Neural cell (in vitro differentiated cells): Measurements from ENCODE around the gene ZFYVE28. TPM values are rescaled to one million over a fixed set of nuclear protein-coding genes. Genes with fewer than 3 reads are reported as not detected.

Experiments used
- H2AFZ ChIP-seq: fragments of 200-600, 300-800 bp; sonication (generic), shearing (Covaris generic); 2 replicates; pipeline ENCODE4 v1.6.0; 2014; ENCODE audit warnings: low read depth, mild to moderate bottlenecking, antibody characterized with exemption, low read length, moderate library complexity
- H3F3A ChIP-seq: fragments of 200-600 bp; shearing (Covaris generic); 2 replicates; pipeline ENCODE4 v1.6.1; 2016; ENCODE audit warnings: mild to moderate bottlenecking, moderate library complexity, mixed read lengths, antibody characterized with exemption, low read length; ENCODE audit not compliant: insufficient read depth, poor library complexity, severe bottlenecking
- H3K27ac ChIP-seq: fragments of 200-600, 300-800 bp; sonication (generic), shearing (Covaris generic); 2 replicates; pipeline ENCODE4 v1.5.1; 2014; ENCODE audit warnings: mild to moderate bottlenecking, low read length, moderate library complexity
- H3K27me3 ChIP-seq: fragments of 300-800, 200-600 bp; sonication (generic), shearing (Covaris generic); 2 replicates; pipeline ENCODE4 v1.6.0; 2014; ENCODE audit warnings: mild to moderate bottlenecking, low read depth, low read length, moderate library complexity; ENCODE audit not compliant: insufficient read depth
- H3K36me3 ChIP-seq: fragments of 300-800, 200-600 bp; sonication (generic), shearing (Covaris generic); 2 replicates; pipeline ENCODE4 v1.5.1; 2014; ENCODE audit warnings: mild to moderate bottlenecking, antibody characterized with exemption, low read length, moderate library complexity; ENCODE audit not compliant: insufficient read depth
- H3K4me2 ChIP-seq: fragments of 300-800, 200-600 bp; sonication (generic), shearing (Covaris generic); 2 replicates; pipeline ENCODE4 v1.6.0; 2014; ENCODE audit warnings: mild to moderate bottlenecking, low read length
- H3K4me3 ChIP-seq: fragments of 300-800, 200-600 bp; sonication (generic), shearing (Covaris generic); 2 replicates; pipeline ENCODE4 v1.5.1; 2014; ENCODE audit warnings: mild to moderate bottlenecking, low read length, moderate library complexity
- H3K79me2 ChIP-seq: fragments of 200-600 bp; shearing (Covaris generic); replicated peaks from 2 replicates; pipeline ENCODE4 v1.6.0; 2014; ENCODE audit warnings: mild to moderate bottlenecking, low read length, moderate library complexity; ENCODE audit not compliant: insufficient read depth
- H3K9ac ChIP-seq: fragments of 300-800, 200-600 bp; sonication (generic), shearing (Covaris generic); 2 replicates; pipeline ENCODE4 v1.6.1; 2016; ENCODE audit warnings: mild to moderate bottlenecking, low read length, mixed read lengths
- H3K9me2 ChIP-seq: fragments of 200-600 bp; shearing (Covaris generic); 2 replicates; pipeline ENCODE4 v1.6.1; 2016; ENCODE audit warnings: mild to moderate bottlenecking, low read length, mixed read lengths; ENCODE audit not compliant: insufficient read depth
- H3K9me3 ChIP-seq: fragments of 200-600, 300-800 bp; sonication (generic), shearing (Covaris generic); 2 replicates; pipeline ENCODE4 v1.6.1; 2016; ENCODE audit warnings: mild to moderate bottlenecking, mixed run types, low read length, moderate library complexity, mixed read lengths
- H4K20me1 ChIP-seq: fragments of 200-600 bp; shearing (Covaris generic); 2 replicates; pipeline ENCODE4 v1.6.1; 2016; ENCODE audit warnings: mild to moderate bottlenecking, mixed run types; ENCODE audit not compliant: insufficient read depth
- EP300 ChIP-seq: fragments of 450-650 bp; conservative IDR thresholded peaks from 2 replicates; pipeline ENCODE4 v1.6.1; 2014; ENCODE audit warnings: antibody characterized with exemption, mild to moderate bottlenecking, moderate library complexity; ENCODE audit not compliant: poor library complexity, severe bottlenecking
- EZH2 ChIP-seq: fragments of 200-600, 300-800 bp; shearing (Covaris generic), sonication (generic); IDR thresholded peaks from 2 replicates; pipeline ENCODE4 v1.6.1; 2014; ENCODE audit warnings: antibody characterized with exemption, low read length, borderline replicate concordance, mild to moderate bottlenecking; ENCODE audit not compliant: insufficient read depth, poor library complexity, severe bottlenecking
- POLR2AphosphoS5 ChIP-seq: IDR thresholded peaks from 2 replicates; pipeline ENCODE4 v1.6.1; 2012
- RAD21 ChIP-seq: fragments of 450-650 bp; conservative IDR thresholded peaks from 2 replicates; pipeline ENCODE4 v1.6.1; 2014; ENCODE audit warnings: antibody characterized with exemption, mild to moderate bottlenecking, moderate library complexity
- REST ChIP-seq: IDR thresholded peaks from 2 replicates; pipeline ENCODE4 v1.6.1; 2012; ENCODE audit warnings: borderline replicate concordance
- SMC3 ChIP-seq: fragments of 450-650 bp; conservative IDR thresholded peaks from 2 replicates; pipeline ENCODE4 v1.6.1; 2014; ENCODE audit warnings: antibody characterized with exemption, mild to moderate bottlenecking, moderate library complexity; ENCODE audit not compliant: poor library complexity
- TAF1 ChIP-seq: IDR thresholded peaks from 2 replicates; pipeline ENCODE4 v1.6.1; 2012; ENCODE audit warnings: low read depth
- polyA plus RNA-seq: library from polyadenylated mRNA; depleted of rRNA; stranded (reverse); fragments of >200 nt; gene quantifications from 2 replicates; pipeline ENCODE4 v1.2.3, GENCODE V29; 2014

The ZFYVE28 gene
- polyA plus RNA-seq, 1 donor from 2014 or later: 2.4 TPM

- Histone ChIP-seq H3K79me2 (no peaks in the 10 kb centered on the region), H3K9ac (no peak overlapping the region), H3K36me3 (no peaks in the 10 kb centered on the region), H3K9me3 (no peaks in the 10 kb centered on the region), H3F3A (no peaks in the 10 kb centered on the region), H3K9me2 (no peaks in the 10 kb centered on the region), H2AFZ (no peak overlapping the region), H3K27ac (no peak overlapping the region), H4K20me1 (no peaks in the 10 kb centered on the region), H3K4me2 (no peak overlapping the region), H3K27me3 (no peaks in the 10 kb centered on the region), H3K4me3 (no peak overlapping the region)
- no peak for TF ChIP-seq TAF1
- TF ChIP-seq EP300: no peak
- TF ChIP-seq POLR2AphosphoS5: no peak
- TF ChIP-seq EZH2: no peak
Measured at GRCh38 chr4:2331043-2331420, 87.4 kb downstream of the ZFYVE28 start.

GRCh38 chr4:2330091-2331042, 88.1 kb downstream of the ZFYVE28 start:
- no peak overlapping the region for H3K4me2 ChIP-seq

More at GRCh38 chr4:2330091-2331042, 88.1 kb downstream of the ZFYVE28 start:
- TF ChIP-seq REST (no peak), EZH2 (no peak), SMC3 (no peak), RAD21 (no peak)
- Histone ChIP-seq H3K4me3 (no peak overlapping the region), H3K27me3 (no peaks in the 10 kb centered on the region), H3K36me3 (no peaks in the 10 kb centered on the region), H4K20me1 (no peaks in the 10 kb centered on the region), H3K9ac (no peak overlapping the region), H3K27ac (no peak overlapping the region), H3K79me2 (no peaks in the 10 kb centered on the region), H3K9me2 (no peaks in the 10 kb centered on the region), H3K9me3 (no peaks in the 10 kb centered on the region), H2AFZ (no peak overlapping the region), H3F3A (no peaks in the 10 kb centered on the region)
